Mucosa of descending colon (tissue), 3 donors: ENCODE measurements around the gene CLCN6. TPM values are rescaled to one million over a fixed set of nuclear protein-coding genes. Genes with fewer than 3 reads are reported as not detected.
A peak's percentile ranks its signal among the peaks of the same experiment; 100 is the strongest.

Experiments
- ATAC-seq: fragments of 200-7000 bp; cut with Tn5 transposase; one replicate; pipeline ENCODE4 v1.9.1; 2020; ENCODE audit warnings: mild to moderate bottlenecking, moderate library complexity
- DNase-seq, 3 donors: peaks; one replicate each; pipeline ENCODE4 v3.0.0-alpha.2; 2020
- H3K36me3 ChIP-seq: fragments of 200-600 bp; one replicate; pipeline ENCODE4 v1.8.0; 2021; ENCODE audit warnings: low read depth, mild to moderate bottlenecking
- H3K4me1 ChIP-seq: fragments of 200-600 bp; one replicate; pipeline ENCODE4 v1.8.0; 2021; ENCODE audit warnings: low read depth, mild to moderate bottlenecking
- H3K4me3 ChIP-seq: fragments of 200-600 bp; one replicate; pipeline ENCODE4 v1.8.0; 2021; ENCODE audit warnings: mild to moderate bottlenecking
- H3K9me3 ChIP-seq: fragments of 200-600 bp; one replicate; pipeline ENCODE4 v1.8.0; 2021; ENCODE audit warnings: mild to moderate bottlenecking
- CTCF ChIP-seq: fragments of 200-600 bp; IDR thresholded peaks from one replicate; pipeline ENCODE4 v1.8.0; 2022; ENCODE audit warnings: antibody characterized with exemption, mild to moderate bottlenecking
- intact Hi-C, 2 donors: fragments of 100-400 bp; cut with DNase I in 1 of 2; cut with micrococcal nuclease in 1 of 2; formaldehyde crosslinking; loops; one replicate each; pipeline versions ENCODE4 v1.11.0 to v1.11.1; 2022; cut with DNase I, micrococcal nuclease
- total RNA-seq, 3 donors: library from RNA; stranded (reverse); fragmentation: NEBNext Ultra II Directional in 2 of 3; extraction: Animal tissue kit (Norgen Biotek cat#: 25700) in 2 of 3; gene quantifications; one replicate each; pipeline versions ENCODE4 v1.2.1 to v1.2.4, GENCODE V29; 2021 to 2023
- donor health status: DM: no; HTN: no; CAD: no; lungs with moderate emphysema.
- donor health status: DM: no; HTN: no; CAD: no.
- donor health status: DM: no; HTN: yes; CAD: no.

The CLCN6 gene
- total RNA-seq, 3 donors from 2014 or later = 20.8 to 29.7 (median 24.3) TPM

GRCh38 chr1:11813021-11813420 is 7.0 kb downstream of the CLCN6 start:
- intact Hi-C loops = no loop called here
- TF ChIP-seq CTCF = no peak
- DNase-seq (no peak), ATAC-seq (no peak)
- Histone ChIP-seq H3K4me1 (no peaks in the 10 kb centered on the region), H3K9me3 (no peaks in the 10 kb centered on the region), H3K36me3 (peaks cover 9% of the 10 kb centered on the region), H3K4me3 (no peak overlapping the region)

GRCh38 chr1:11817192-11817591 is 11.2 kb downstream of the CLCN6 start:
- no peak for DNase-seq
- no peak for TF ChIP-seq CTCF
- Histone ChIP-seq H3K9me3 (no peaks in the 10 kb centered on the region), H3K36me3 (peaks cover 9% of the 10 kb centered on the region), H3K4me1 (no peaks in the 10 kb centered on the region), H3K4me3 (no peak overlapping the region)
- intact Hi-C loops = no loop called here
- peak; percentile 50 for ATAC-seq

GRCh38 chr1:11822091-11822490 is 16.1 kb downstream of the CLCN6 start:
- no peak for ATAC-seq
- Histone ChIP-seq H3K4me3 (no peak overlapping the region), H3K4me1 (no peaks in the 10 kb centered on the region), H3K9me3 (no peaks in the 10 kb centered on the region), H3K36me3 (peaks cover 2% of the 10 kb centered on the region)
- no peak for TF ChIP-seq CTCF
- intact Hi-C loops = no loop called here
- no peak for DNase-seq

- no peak overlapping the region for H3K4me3 ChIP-seq
- TF ChIP-seq CTCF = no peak
- no peaks in the 10 kb centered on the region for H3K4me1 ChIP-seq
- ATAC-seq = no peak
- H3K36me3 ChIP-seq = peaks cover 3% of the 10 kb centered on the region
- intact Hi-C loops = no loop called here
- no peak for DNase-seq
- no peaks in the 10 kb centered on the region for H3K9me3 ChIP-seq
These were observed 17.6 kb downstream of the CLCN6 start for GRCh38 chr1:11823366-11824137.

GRCh38 chr1:11825131-11825530 is 19.1 kb downstream of the CLCN6 start:
- Histone ChIP-seq H3K9me3 (no peaks in the 10 kb centered on the region), H3K4me3 (no peak overlapping the region), H3K4me1 (no peaks in the 10 kb centered on the region), H3K36me3 (peaks cover 8% of the 10 kb centered on the region)
- intact Hi-C loops = no loop called here
- no peak for DNase-seq
- ATAC-seq = no peak
- TF ChIP-seq CTCF = no peak

- no peaks in the 10 kb centered on the region for H3K4me1 ChIP-seq
- no peak for TF ChIP-seq CTCF
- H3K36me3 ChIP-seq = peaks cover 8% of the 10 kb centered on the region
- H3K4me3 ChIP-seq = no peak overlapping the region
- H3K9me3 ChIP-seq = no peaks in the 10 kb centered on the region
- DNase-seq (no peak), ATAC-seq (no peak)
- intact Hi-C loops = no loop called here
These were observed 21.0 kb downstream of the CLCN6 start for GRCh38 chr1:11826946-11827345.
